ENCODE results near the gene EMID1.
A peak's percentile ranks its signal among the peaks of the same experiment; 100 is the strongest.

Gene EMID1

DNA sequence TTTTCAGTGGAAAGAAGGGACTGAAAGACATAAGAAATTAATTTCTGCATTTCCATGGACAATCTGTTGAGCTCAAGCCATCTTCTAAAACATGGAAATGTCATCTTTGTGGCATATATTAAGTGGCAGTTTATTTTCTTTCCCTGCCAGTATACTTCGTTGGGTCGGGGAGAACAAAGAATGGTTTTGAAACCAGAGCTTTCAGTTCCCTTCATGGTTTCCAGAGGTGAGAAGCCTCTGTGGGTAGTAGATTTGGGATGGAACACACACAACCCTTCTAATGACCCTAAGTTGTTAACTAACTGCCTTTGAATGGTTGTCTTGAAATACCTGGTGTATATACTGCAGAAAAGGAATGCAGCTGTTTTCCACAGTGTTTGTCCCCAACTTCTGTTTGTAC lies 83.1 kb downstream of the EMID1 start:
- FAIRE-seq (no peak), DNase-seq (ENCODE audit: low spot score) (no peak)

GRCh38 chr22:29290061-29290460 lies 84.4 kb downstream of the EMID1 start:
- no peak for FAIRE-seq
- DNase-seq (ENCODE audit: low spot score), result no peak

GRCh38 chr22:29291215-29291614 lies 85.5 kb downstream of the EMID1 start:
- DNase-seq (ENCODE audit: low spot score) (no peak), FAIRE-seq (no peak)

GRCh38 chr22:29292379-29292778 lies 86.7 kb downstream of the EMID1 start:
- FAIRE-seq, result no peak

GRCh38 chr22:29298641-29299040 lies 92.9 kb downstream of the EMID1 start:
- DNase-seq (ENCODE audit: low spot score), result no peak
- no peak for FAIRE-seq

More at GRCh38 chr22:29292379-29292778, 86.7 kb downstream of the EMID1 start:
- DNase-seq (ENCODE audit: low spot score), result no peak

DNA sequence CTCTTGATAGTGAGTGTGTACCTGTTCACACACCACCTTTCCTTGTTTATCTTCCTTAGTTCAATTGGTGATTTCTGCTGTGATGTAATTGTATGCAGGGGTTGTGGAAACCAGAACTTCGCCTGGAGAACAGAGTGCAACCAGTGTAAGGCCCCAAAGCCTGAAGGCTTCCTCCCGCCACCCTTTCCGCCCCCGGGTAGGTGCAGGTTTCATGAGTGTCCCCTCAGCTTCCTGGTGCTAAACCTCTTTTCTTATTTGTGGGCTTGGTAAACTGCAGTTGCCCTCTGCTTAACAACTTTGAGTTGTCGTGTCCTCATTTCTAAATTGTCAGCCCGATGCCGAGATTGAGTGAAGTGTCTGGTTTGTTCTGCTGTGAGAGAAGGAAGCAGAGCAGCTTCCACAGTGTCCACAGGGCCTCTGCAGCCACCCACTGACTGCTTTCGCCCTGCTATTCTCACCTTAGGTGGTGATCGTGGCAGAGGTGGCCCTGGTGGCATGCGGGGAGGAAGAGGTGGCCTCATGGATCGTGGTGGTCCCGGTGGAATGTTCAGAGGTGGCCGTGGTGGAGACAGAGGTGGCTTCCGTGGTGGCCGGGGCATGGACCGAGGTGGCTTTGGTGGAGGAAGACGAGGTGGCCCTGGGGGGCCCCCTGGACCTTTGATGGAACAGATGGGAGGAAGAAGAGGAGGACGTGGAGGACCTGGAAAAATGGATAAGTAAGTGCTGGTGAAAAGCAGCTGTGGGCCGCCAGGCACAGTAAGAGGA lies 93.6 kb downstream of the EMID1 start:
- DNase-seq (ENCODE audit: low spot score), result no peak
- no peak for FAIRE-seq

DNA sequence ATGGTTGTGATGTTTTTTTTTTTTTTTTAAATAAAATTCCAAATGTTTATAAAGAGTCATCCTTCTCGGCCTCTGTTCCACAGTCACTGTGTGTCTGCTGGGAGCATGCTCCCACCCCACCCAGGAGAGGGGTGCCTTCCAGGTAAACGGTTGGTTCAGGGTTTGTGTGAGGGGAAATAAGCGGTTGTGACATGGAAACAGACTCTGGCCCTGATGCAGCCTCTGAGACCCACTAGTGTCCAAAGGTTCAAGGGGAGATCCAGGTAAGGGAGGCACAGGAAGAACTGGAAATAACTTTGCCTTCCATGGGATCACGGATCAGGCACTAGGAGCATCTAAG lies 94.7 kb downstream of the EMID1 start:
- FAIRE-seq, result no peak
- no peak for DNase-seq (ENCODE audit: low spot score)

- no peak for DNase-seq (ENCODE audit: low spot score)
- no peak for FAIRE-seq
Measured at GRCh38 chr22:29300807-29301601, 95.3 kb downstream of the EMID1 start.

DNA sequence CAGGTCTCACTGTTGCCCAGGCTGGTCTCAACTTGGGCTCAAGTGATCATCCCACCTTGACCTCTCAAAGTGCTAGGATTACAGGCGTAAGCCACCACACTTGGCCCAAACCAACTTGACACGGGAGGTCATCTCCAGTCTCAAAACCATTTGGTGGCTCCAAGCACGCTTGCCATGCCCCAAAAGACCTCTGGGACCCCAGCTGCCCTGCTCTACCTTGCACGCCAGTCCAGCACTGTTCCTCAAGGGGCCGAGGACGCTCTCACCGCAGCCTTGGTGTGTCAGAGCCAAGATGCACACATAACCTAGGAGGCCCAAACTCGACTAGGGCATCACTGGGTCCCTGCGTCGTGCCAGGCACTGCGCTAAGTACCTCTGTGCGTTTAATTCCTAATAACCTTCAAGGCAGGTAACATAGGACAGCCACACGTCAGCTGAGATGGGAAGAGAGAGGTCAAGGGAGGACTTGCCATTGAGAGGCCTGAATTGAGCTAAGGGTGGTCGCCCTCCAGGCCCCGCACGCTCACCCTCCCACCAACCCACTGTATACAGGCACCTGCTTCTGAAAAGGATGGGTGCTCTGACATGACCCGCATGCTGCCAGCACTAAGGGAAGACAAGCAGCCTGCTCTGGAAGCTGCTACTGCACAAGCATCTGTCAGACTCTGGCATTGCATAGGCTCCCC lies 96.2 kb downstream of the EMID1 start:
- no peak for FAIRE-seq

GRCh38 chr22:29302402-29302680 lies 96.6 kb downstream of the EMID1 start:
- no peak for DNase-seq (ENCODE audit: low spot score)
- FAIRE-seq, result no peak

More for the DNA sequence above, 96.2 kb downstream of the EMID1 start:
- no peak for DNase-seq (ENCODE audit: low spot score)

GRCh38 chr22:29302681-29303465 lies 97.2 kb downstream of the EMID1 start:
- FAIRE-seq, result no peak
- no peak for DNase-seq (ENCODE audit: low spot score)

DNA sequence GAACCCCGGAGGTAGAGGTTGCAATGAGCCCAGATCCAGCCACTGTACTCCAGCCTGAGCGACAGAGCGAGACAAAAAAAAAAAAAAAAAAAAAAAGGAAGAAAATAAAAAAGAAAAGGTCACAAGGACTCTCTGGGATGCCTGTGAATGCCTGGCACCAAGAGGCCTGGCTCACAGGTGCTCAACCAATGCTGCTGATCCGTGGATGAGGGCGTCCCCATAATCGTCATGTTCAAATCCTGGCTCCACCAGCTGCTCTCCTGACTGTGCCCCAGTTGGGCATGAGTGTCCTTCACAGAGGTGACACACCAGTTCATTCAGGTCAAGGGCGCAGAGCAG lies 100.1 kb downstream of the EMID1 start:
- no peak for FAIRE-seq
- no peak for DNase-seq (ENCODE audit: low spot score)

DNA sequence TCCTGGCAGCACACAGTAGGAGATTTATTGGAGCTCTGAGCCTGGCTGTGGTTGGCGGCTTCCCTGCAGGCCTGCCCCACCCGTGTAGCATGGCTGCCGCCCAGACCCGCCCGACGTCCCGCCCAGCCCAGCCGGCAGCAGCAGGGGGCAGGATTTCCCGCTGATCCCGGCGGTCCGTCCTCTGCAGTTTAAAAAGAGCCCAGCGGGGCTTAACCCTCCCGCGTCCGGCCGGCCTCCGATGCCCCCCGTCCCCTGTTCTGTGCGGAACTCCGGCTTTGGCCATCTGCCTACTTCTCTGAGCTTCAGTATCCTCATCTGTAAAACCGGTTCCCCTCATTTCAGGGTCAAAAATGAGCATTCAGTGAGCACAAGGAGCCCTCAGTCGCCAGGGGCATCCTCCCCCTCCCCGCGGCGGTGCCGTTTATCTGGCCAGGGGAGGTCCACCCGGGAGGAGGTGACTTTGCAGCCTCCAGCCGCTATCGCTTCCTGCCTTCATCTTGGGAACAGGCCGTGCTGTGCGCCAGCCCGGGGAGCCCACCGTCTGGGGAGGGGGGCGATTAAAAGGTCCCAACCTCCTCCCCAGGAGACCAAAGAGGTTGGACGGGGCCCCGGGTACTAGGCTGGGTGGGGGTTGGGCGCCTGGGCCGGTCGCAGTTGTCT lies 100.6 kb downstream of the EMID1 start, which contains the start of gene GAS2L1:
TSS of gene GAS2L1 (plus strand) at position 476 of the 660 bp plus-strand sequence. CDS start 1,456 bp downstream, outside the sequence.
- FAIRE-seq, result no peak
- peak; percentile 58 for DNase-seq (ENCODE audit: low spot score)

GRCh38 chr22:29306835-29307595 lies 101.3 kb downstream of the EMID1 start:
- DNase-seq (ENCODE audit: low spot score) (peak; percentile 42), FAIRE-seq (no peak)

DNA sequence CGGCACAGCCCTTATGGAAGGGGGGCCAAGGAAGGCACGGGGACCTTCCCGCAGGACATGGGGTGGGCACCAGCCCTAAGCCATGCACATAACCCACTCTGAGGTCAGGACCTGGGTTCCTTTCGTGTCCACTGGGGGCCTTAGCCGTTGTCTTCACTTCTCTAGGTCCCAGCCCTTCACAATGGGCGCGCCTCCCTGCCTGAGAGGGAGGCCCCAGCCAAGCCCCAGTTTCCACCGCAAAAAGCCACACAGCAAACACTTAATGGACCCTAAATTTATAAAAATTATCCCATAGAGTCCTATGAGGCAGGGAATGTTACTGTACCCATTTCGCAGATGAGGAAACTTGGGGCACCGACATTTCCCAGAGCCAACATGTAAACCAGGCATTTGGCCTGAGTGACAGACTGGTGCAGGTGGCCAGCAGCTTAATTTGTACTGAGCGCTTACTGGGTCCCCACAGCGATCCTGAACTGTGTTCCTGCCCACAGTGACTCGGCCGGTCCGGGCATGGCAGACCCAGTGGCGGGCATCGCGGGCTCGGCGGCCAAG lies 102.0 kb downstream of the EMID1 start:
- DNase-seq (ENCODE audit: low spot score), result no peak
- FAIRE-seq, result no peak

- DNase-seq (ENCODE audit: low spot score) (no peak), FAIRE-seq (no peak)
Measured at GRCh38 chr22:29308148-29308790, 102.6 kb downstream of the EMID1 start.

- peak; percentile 60 for DNase-seq (ENCODE audit: low spot score)
Measured at GRCh38 chr22:29308791-29309262, 103.1 kb downstream of the EMID1 start.

More at GRCh38 chr22:29308791-29309262, 103.1 kb downstream of the EMID1 start:
- no peak for FAIRE-seq
